Measurements from ENCODE around the gene TAF3.

Gene TAF3

GRCh38 chr10:7933262-7933661 lies 115.0 kb downstream of the TAF3 start:
- no peak for DNase-seq (ENCODE audit: low read depth)

DNA sequence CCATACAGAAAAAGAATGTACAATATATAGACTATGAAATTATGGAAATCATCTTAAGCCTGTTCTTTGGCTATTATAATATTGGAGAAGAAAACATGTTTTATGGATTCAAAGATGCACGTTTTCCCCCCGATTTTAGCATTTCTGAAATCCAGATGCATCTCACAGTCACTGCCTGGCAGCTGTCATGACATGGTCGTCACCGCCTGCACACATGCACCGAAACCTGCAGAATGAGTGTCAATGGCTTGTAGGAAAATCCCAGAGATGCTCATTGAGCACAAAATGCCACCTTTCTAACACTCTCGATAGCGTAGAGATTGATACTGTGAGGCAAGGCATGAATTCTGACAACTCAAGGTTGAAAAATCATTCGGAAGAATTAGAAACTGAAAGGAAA lies 115.5 kb downstream of the TAF3 start:
- DNase-seq (ENCODE audit: low read depth): no peak

GRCh38 chr10:7937315-7937945 lies 119.1 kb downstream of the TAF3 start:
- DNase-seq (ENCODE audit: low read depth): no peak

DNA sequence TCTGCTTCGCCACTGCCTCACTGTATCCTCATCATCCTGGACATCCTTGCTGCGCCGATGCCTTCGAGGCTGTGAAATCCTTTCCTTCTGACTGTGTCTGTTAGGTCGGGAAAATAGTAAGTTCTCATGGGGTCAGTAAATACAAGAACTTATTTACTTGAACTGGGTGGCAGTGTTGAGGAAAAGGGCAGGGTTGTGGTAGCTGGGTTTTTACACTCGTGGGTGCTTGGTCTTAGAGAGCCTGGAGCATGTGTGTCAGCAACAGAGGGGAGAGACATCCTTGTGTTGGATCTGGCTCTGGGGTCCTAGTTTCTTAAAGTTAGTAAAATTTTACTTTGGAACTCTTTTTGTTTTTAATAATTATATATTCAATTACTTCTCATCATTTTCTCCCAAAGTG lies 123.3 kb downstream of the TAF3 start:
- no peak for DNase-seq (ENCODE audit: low read depth)

- peak; percentile 62 for DNase-seq (ENCODE audit: low read depth)
These were observed 124.0 kb downstream of the TAF3 start for GRCh38 chr10:7942316-7942715.

DNA sequence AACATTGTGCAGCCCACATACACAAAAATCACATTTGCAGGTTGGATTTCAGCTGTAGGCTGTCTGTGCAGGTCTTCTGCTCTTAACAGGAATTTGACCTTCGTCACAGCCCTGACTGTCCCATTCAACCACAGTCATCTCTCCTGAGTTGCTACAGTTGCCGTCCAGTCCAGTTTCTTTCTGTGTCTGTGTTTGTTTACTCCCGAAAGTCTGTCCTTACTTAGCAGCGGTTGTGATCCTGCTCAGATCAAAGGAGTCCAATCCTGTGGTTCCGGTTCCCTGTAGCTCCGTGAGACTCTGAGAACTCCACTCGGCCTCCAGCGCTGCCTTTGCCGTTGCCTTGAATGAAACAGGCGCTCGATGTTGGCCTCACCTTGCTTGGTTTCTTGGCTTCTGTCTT lies 124.6 kb downstream of the TAF3 start:
- peak; percentile 36 for DNase-seq (ENCODE audit: low read depth)

DNA sequence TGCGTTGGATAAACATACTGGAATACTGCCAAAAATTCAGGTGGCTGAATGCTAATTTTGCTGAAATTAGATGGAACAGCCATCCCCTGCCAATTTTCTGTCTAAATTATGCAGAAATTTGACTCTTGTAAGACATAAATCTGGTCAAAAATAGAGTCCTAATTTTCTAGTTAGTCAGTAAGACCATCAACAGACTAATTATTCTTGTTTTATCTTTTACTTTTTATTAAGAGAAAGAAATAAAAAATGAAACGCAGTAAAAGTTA lies 125.8 kb downstream of the TAF3 start:
- no peak for DNase-seq (ENCODE audit: low read depth)

- no peak for DNase-seq (ENCODE audit: low read depth)
These were observed 126.2 kb downstream of the TAF3 start for GRCh38 chr10:7944537-7944936.

- DNase-seq (ENCODE audit: low read depth): no peak
These were observed 126.7 kb downstream of the TAF3 start for GRCh38 chr10:7945034-7945433.

DNA sequence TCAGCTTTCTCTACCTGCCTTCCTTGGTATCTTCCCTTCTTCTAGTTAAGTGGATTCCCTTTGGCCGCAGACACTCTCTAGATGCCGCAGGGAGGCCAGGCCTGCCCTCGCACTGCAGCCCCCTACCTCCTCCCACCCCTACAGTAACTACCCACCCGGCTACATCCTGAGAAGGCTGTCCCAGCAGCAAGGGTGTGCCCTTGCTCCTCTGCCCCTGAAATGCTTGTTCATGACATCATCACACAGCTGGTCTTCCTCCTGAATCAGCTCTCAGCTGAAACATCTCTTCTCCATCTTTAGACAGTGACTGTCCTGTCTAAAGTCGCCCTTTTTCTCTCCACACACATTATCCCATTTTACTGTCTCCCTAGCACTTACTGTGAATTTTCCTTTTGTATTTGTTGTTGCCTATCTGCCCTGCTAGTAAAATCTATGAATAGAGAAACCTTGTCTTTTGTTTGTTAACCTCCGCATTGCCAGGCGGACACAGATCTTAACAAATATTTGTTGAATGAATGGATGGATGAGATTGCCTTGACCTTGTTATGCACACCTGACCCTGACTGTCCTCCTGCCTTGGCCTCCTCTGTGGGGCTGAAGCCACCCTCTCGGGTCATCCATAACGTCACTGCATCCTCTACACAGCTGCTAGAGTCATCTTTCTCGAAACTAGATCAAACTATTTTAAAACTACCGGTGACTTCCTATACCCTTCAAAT lies 127.3 kb downstream of the TAF3 start:
- no peak for DNase-seq (ENCODE audit: low read depth)

DNA sequence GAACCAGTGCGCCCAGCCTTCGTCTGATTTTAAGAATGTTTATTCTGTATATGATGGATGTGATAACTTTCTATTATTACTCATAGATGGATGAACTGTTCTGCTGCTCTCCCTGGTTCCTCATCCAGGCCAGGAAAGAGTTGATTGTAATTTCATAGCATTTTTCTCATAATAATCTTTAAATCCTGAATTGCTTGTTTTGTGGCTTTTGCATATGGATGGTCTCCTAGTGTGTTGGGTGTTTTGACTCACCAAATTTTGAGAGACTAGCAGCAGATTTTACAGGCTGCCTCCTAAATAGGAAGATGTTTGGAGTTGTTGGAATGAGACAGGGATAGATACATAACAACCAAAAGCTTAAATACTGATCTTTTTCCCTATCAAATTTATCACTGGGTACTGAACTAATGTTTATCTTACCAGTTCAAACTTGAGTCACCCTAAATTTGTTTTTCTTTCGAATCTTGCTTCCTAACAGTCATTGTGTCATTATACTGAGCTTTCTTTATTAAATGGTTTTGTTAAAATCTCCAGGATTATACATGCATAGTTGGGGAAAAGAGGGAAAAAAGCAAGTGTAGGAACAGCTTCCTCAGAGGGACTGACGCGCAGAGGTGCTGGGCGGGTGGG lies 130.2 kb downstream of the TAF3 start:
- DNase-seq (ENCODE audit: low read depth): no peak

DNA sequence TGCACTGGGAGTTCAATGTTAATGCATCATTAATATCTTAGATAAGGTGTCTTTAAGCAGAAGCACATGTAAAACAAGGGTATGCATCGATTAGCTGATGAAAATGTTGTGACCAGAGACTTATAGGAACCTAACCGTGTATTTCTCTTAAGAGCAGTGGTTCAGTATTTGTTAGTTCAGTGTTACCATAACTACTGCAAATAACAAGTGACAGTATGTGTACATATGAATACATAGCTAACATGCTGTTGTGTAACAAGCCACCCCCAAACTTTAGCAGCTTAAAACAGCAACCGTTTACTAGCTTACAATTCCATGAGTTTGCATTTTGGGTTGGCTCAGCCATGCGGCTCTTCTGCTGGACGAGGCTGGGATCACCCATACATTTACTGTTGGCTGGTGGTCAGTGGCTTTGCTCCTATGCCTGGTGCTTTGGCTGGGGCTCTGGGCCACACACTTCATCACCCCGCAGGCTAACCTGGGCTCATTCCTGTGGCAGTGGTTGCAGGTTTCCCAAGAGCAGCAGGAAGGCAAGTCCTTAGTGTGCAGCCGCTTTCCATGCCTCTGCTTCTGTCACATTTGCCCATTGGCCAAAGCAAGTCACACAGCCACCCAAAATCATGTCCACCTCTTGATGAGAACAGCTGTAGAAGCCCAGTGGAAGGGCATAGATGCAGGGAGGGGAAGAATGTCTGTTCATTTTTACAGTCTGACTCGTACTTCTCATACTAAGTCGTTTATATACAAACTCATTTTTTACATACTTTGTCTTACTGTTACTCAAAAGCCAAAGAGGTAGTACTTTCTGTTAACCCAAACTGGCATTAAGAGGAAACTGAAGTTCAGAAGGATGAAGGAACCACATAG lies 132.9 kb downstream of the TAF3 start:
- DNase-seq (ENCODE audit: low read depth): peak; percentile 22

GRCh38 chr10:7952266-7952665 lies 134.0 kb downstream of the TAF3 start:
- DNase-seq (ENCODE audit: low read depth): no peak

DNA sequence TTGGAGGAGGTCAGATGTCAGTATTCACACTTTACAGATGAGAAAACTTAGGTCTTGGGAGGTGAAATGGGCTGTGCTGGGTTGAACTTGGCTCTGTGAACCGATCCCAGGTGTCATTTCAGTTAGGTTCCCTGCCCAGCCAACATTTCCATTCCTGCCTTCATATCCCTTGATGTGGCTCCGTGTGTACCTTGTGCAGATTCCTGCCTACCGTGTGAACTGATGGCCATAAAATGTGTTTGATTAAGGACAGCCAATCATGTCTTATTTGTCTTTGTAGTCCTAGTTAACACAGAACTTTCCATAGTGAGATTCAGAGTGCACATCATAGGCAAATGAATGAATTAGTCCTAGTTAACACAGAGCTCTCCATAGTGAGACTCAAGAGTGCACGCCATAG lies 135.1 kb downstream of the TAF3 start:
- DNase-seq (ENCODE audit: low read depth): no peak

GRCh38 chr10:7955446-7955845 lies 137.1 kb downstream of the TAF3 start:
- peak; percentile 63 for DNase-seq (ENCODE audit: low read depth)

GRCh38 chr10:7956508-7956907 lies 138.2 kb downstream of the TAF3 start:
- DNase-seq (ENCODE audit: low read depth): peak; percentile 83

GRCh38 chr10:7957591-7957990 lies 139.3 kb downstream of the TAF3 start:
- DNase-seq (ENCODE audit: low read depth): no peak

DNA sequence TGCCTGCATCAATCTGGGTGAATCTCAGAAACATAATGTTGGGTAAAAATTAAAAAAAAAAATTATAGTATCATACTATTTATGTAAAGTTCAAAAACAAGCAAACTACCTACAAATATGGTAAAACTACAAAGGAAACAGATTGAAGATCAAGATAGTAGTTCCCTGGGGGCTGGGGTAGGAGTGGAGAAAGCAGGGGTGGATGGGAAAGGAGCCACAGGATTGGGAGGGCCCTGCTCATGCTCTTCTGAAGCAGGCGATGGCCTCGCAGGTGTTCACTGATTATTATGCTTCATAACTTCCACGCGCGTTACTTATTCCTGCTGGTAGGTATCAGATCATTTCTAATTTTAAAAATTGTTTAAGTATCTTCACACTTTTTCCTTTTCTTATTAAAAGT lies 140.1 kb downstream of the TAF3 start:
- DNase-seq (ENCODE audit: low read depth): no peak

DNA sequence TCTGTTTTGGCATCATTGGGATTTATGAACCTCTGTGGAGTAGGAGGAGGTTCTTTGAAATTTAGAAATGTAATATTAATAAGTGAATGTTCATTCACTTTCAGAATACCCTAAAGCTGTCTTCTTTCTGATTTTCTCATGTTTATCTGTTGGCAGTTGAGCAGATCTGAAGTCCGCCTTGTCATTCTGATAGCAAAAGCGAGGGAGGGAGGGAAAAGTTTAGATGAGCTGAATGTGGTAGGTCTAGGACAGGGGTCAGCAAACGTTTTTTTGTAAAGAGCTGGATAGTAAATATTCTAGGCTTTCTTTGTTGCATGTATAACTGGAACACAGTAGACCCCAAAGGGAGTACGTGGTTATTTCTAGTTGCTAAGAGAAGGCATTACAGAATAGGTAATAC lies 141.8 kb downstream of the TAF3 start:
- DNase-seq (ENCODE audit: low read depth): no peak

GRCh38 chr10:7962592-7962991 lies 144.3 kb downstream of the TAF3 start:
- DNase-seq (ENCODE audit: low read depth): no peak

GRCh38 chr10:7965457-7965856 lies 147.2 kb downstream of the TAF3 start:
- DNase-seq (ENCODE audit: low read depth): no peak

GRCh38 chr10:7967035-7967434 lies 148.7 kb downstream of the TAF3 start:
- DNase-seq (ENCODE audit: low read depth): no peak
